Measurements from ENCODE around the gene E4F1. TPM values are rescaled to one million over a fixed set of nuclear protein-coding genes. Genes with fewer than 3 reads are reported as not detected.

The E4F1 gene
- total and polyA plus RNA-seq, 2 of the 8 experiments (the other 6 are each of a cell fraction or from before 2014, with no cell fraction given): 22.2 to 27.0 TPM

DNA sequence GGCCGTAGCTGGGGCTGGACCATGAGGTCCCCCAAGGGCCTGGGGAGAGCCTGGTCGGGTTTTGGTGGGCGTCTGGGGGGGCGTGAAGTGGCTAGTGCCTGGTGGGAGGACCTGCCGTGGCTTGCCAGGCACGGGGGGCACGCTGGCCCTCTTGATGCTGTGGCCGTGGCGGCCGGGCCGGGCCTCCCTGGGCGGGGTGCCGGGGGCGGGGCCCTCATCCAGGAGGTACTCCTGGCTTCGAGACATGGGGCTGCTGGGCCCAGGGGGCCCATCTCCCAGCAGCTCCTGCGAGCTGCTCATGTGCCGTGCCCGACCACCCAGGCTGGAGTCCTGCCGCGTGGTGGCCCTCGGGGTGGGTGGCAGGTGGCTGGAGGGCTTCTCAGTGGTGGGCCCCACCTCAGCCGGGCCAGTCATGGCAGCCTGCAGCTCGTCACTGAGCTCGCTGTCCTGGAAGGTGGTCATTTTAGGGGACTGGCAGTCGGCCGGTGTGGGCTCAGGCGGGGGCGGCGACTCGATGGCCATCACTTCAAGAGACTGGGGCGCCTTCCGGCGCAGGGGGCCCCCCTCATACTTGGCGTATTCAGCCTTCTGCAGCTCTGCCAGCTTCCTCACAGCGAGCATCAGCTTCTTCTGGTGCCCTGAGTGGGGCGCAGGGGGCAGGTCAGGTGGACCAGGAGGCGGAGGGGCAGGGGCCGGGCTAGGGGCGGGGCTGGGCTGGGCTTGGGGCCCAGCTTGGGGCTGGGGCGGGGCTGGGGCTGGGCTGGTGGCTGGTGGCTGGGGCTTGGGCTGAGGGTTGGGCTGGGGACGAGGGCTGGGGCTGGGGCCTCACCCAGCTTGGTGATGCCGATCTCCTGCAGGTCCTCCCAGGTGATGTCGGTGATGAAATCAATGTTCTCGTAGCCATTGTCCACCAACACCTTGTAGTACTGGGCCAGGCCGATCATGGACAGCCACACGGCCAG lies 42.1 kb upstream of the E4F1 start (continued):
- TF ChIP-seq, protein P1, sequence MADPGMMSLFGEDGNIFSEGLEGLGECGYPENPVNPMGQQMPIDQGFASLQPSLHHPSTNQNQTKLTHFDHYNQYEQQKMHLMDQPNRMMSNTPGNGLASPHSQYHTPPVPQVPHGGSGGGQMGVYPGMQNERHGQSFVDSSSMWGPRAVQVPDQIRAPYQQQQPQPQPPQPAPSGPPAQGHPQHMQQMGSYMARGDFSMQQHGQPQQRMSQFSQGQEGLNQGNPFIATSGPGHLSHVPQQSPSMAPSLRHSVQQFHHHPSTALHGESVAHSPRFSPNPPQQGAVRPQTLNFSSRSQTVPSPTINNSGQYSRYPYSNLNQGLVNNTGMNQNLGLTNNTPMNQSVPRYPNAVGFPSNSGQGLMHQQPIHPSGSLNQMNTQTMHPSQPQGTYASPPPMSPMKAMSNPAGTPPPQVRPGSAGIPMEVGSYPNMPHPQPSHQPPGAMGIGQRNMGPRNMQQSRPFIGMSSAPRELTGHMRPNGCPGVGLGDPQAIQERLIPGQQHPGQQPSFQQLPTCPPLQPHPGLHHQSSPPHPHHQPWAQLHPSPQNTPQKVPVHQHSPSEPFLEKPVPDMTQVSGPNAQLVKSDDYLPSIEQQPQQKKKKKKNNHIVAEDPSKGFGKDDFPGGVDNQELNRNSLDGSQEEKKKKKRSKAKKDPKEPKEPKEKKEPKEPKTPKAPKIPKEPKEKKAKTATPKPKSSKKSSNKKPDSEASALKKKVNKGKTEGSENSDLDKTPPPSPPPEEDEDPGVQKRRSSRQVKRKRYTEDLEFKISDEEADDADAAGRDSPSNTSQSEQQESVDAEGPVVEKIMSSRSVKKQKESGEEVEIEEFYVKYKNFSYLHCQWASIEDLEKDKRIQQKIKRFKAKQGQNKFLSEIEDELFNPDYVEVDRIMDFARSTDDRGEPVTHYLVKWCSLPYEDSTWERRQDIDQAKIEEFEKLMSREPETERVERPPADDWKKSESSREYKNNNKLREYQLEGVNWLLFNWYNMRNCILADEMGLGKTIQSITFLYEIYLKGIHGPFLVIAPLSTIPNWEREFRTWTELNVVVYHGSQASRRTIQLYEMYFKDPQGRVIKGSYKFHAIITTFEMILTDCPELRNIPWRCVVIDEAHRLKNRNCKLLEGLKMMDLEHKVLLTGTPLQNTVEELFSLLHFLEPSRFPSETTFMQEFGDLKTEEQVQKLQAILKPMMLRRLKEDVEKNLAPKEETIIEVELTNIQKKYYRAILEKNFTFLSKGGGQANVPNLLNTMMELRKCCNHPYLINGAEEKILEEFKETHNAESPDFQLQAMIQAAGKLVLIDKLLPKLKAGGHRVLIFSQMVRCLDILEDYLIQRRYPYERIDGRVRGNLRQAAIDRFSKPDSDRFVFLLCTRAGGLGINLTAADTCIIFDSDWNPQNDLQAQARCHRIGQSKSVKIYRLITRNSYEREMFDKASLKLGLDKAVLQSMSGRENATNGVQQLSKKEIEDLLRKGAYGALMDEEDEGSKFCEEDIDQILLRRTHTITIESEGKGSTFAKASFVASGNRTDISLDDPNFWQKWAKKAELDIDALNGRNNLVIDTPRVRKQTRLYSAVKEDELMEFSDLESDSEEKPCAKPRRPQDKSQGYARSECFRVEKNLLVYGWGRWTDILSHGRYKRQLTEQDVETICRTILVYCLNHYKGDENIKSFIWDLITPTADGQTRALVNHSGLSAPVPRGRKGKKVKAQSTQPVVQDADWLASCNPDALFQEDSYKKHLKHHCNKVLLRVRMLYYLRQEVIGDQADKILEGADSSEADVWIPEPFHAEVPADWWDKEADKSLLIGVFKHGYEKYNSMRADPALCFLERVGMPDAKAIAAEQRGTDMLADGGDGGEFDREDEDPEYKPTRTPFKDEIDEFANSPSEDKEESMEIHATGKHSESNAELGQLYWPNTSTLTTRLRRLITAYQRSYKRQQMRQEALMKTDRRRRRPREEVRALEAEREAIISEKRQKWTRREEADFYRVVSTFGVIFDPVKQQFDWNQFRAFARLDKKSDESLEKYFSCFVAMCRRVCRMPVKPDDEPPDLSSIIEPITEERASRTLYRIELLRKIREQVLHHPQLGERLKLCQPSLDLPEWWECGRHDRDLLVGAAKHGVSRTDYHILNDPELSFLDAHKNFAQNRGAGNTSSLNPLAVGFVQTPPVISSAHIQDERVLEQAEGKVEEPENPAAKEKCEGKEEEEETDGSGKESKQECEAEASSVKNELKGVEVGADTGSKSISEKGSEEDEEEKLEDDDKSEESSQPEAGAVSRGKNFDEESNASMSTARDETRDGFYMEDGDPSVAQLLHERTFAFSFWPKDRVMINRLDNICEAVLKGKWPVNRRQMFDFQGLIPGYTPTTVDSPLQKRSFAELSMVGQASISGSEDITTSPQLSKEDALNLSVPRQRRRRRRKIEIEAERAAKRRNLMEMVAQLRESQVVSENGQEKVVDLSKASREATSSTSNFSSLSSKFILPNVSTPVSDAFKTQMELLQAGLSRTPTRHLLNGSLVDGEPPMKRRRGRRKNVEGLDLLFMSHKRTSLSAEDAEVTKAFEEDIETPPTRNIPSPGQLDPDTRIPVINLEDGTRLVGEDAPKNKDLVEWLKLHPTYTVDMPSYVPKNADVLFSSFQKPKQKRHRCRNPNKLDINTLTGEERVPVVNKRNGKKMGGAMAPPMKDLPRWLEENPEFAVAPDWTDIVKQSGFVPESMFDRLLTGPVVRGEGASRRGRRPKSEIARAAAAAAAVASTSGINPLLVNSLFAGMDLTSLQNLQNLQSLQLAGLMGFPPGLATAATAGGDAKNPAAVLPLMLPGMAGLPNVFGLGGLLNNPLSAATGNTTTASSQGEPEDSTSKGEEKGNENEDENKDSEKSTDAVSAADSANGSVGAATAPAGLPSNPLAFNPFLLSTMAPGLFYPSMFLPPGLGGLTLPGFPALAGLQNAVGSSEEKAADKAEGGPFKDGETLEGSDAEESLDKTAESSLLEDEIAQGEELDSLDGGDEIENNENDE (IDR thresholded peaks at IDR 0.05; ENCODE audit: insufficient replicate concordance, low read length): no peak
- TF ChIP-seq EZH2 (IDR thresholded peaks at IDR 0.05; ENCODE audit: low read depth, low read length, severe bottlenecking) (no peak), RFX5 (IDR thresholded peaks at IDR 0.05; ENCODE audit: borderline replicate concordance, low read depth, low read length) (no peak), RBBP5 (IDR thresholded peaks at IDR 0.05; ENCODE audit: borderline replicate concordance, low read depth, low read length) (no peak)
